Thyroid gland (tissue), 4 donors: ENCODE measurements around the gene PSMB8. TPM values are rescaled to one million over a fixed set of nuclear protein-coding genes. Genes with fewer than 3 reads are reported as not detected.

Experiments used
- DNase-seq, 2 donors: peaks; one replicate each; pipeline ENCODE4 v3.0.0-alpha.2; 2019
- H3K27ac ChIP-seq, 3 donors: fragments of 200-600 bp; sonication (generic); 1 replicate in 2 of 3; 2 replicates in 1 of 3; pipeline ENCODE4 v1.5.1; 2016 to 2019; ENCODE audit warnings: mild to moderate bottlenecking in 1 of 3, moderate library complexity in 1 of 3
- H3K27me3 ChIP-seq: fragments of 200-600 bp; sonication (generic); one replicate; pipeline ENCODE4 v1.5.1; 2019
- H3K36me3 ChIP-seq, 2 donors: fragments of 200-600 bp; sonication (generic); one replicate each; pipeline ENCODE4 v1.5.1; 2016 to 2019
- H3K4me1 ChIP-seq, 2 donors: fragments of 200-600 bp; sonication (generic); one replicate each; pipeline ENCODE4 v1.5.1; 2017 to 2019
- H3K4me3 ChIP-seq, 3 donors: fragments of 200-600 bp; sonication (generic); replicated peaks in 1 of 3; 1 replicate in 2 of 3; 2 replicates in 1 of 3; pipeline ENCODE4 v1.5.1; 2016; ENCODE audit warnings: mild to moderate bottlenecking in 1 of 3
- H3K9me3 ChIP-seq: fragments of 200-600 bp; sonication (generic); one replicate; pipeline ENCODE4 v1.5.1; 2017
- CTCF ChIP-seq, 6 experiments: fragments of 200-600 bp in 3 of 6; fragments of 450-650 bp in 3 of 6; sonication (generic) in 3 of 6; IDR thresholded peaks; one replicate each; pipeline ENCODE4 v1.5.1; 2016 to 2019; ENCODE audit warnings: antibody characterized with exemption in 6 of 6, mild to moderate bottlenecking in 2 of 6, inconsistent platforms in 1 of 6, moderate library complexity in 1 of 6
- POLR2A ChIP-seq, 2 donors: fragments of 450-650 bp; IDR thresholded peaks; one replicate each; pipeline ENCODE4 v1.6.1; 2017; ENCODE audit warnings: antibody characterized with exemption in 2 of 2, mild to moderate bottlenecking in 2 of 2, moderate library complexity in 1 of 2
- WGBS, 2 donors: methylation state at CpG; one replicate each; pipeline ENCODE4 v1.1.5; 2017; 5-methylcytosine and 5-hydroxymethylcytosine counted together
- intact Hi-C: fragments of 100-400 bp; cut with DNase I; formaldehyde crosslinking; loops from one replicate; pipeline ENCODE4 v1.15.1; 2023
- total RNA-seq, 4 donors: library from RNA; depleted of rRNA; stranded (reverse); fragments of >200 nt; gene quantifications; one replicate each; pipeline ENCODE4 v1.2.3, GENCODE V29; 2016

The PSMB8 gene
- total RNA-seq, 4 donors from 2014 or later = 27.1 to 46.1 (median 36.3) TPM

GRCh38 chr6:32833664-32834063 is 10.2 kb downstream of the PSMB8 start:
- Histone ChIP-seq H3K27me3 (no peaks in the 10 kb centered on the region), H3K36me3 (no peaks in the 10 kb centered on the region), H3K4me3 (no peak overlapping the region), H3K27ac (no peak overlapping the region), H3K9me3 (no peaks in the 10 kb centered on the region), H3K4me1 (peaks cover 6 to 17% of the 10 kb centered on the region in 2 donors)
- intact Hi-C loops = no loop called here
- TF ChIP-seq CTCF (IDR thresholded peaks at IDR 0.05) = no peak
- no peak for TF ChIP-seq POLR2A (IDR thresholded peaks at IDR 0.05)
- 85 to 90% methylated on average over 5 of the region's 5 CpGs for WGBS, 2 donors
- no peak for DNase-seq

- no peak for TF ChIP-seq CTCF (IDR thresholded peaks at IDR 0.05)
- no peak for TF ChIP-seq POLR2A (IDR thresholded peaks at IDR 0.05)
- 76% methylated on average over 13 of the region's 13 CpGs for WGBS, 2 donors
- Histone ChIP-seq H3K4me1 (peaks cover 1 to 12% of the 10 kb centered on the region in 2 donors), H3K36me3 (no peaks in the 10 kb centered on the region), H3K4me3 (no peak overlapping the region), H3K27me3 (no peaks in the 10 kb centered on the region), H3K27ac (no peak overlapping the region), H3K9me3 (no peaks in the 10 kb centered on the region)
- intact Hi-C loops = no loop called here
- DNase-seq = no peak
Measured at GRCh38 chr6:32832535-32832934, 11.3 kb downstream of the PSMB8 start.

GRCh38 chr6:32830936-32831335 is 12.9 kb downstream of the PSMB8 start:
- no peaks in the 10 kb centered on the region for H3K27me3 ChIP-seq
- TF ChIP-seq POLR2A (IDR thresholded peaks at IDR 0.05) (no peak), CTCF (IDR thresholded peaks at IDR 0.05) (no peak)
- 28 to 30% methylated on average over 5 of the region's 5 CpGs for WGBS, 2 donors
- no peak overlapping the region for H3K4me3 ChIP-seq
- H3K36me3 ChIP-seq = no peaks in the 10 kb centered on the region
- DNase-seq = peak; percentile 66 to 72
- no peaks in the 10 kb centered on the region for H3K9me3 ChIP-seq
- H3K27ac ChIP-seq = no peak overlapping the region
- peaks cover 0 to 9% of the 10 kb centered on the region in 2 donors for H3K4me1 ChIP-seq
- intact Hi-C loops = no loop called here

- H3K27ac ChIP-seq = no peak overlapping the region
- WGBS, 2 donors = 96 to 99% methylated on average over 5 of the region's 5 CpGs
- no peak overlapping the region for H3K4me3 ChIP-seq
- no peaks in the 10 kb centered on the region for H3K36me3 ChIP-seq
- H3K27me3 ChIP-seq = no peaks in the 10 kb centered on the region
- DNase-seq = no peak
- TF ChIP-seq CTCF (IDR thresholded peaks at IDR 0.05) (no peak), POLR2A (IDR thresholded peaks at IDR 0.05) (no peak)
- H3K4me1 ChIP-seq = peaks cover 0 to 9% of the 10 kb centered on the region in 2 donors
- H3K9me3 ChIP-seq = no peaks in the 10 kb centered on the region
- intact Hi-C loops = no loop called here
Measured at GRCh38 chr6:32830017-32830416, 13.8 kb downstream of the PSMB8 start.

GRCh38 chr6:32829495-32829894 is 14.4 kb downstream of the PSMB8 start:
- WGBS, 2 donors = 73 to 74% methylated on average over 7 of the region's 7 CpGs
- Histone ChIP-seq H3K4me1 (peaks cover 0 to 9% of the 10 kb centered on the region in 2 donors), H3K9me3 (no peaks in the 10 kb centered on the region), H3K27me3 (no peaks in the 10 kb centered on the region), H3K27ac (no peak overlapping the region), H3K36me3 (no peaks in the 10 kb centered on the region), H3K4me3 (no peak overlapping the region)
- intact Hi-C loops = no loop called here
- TF ChIP-seq POLR2A (IDR thresholded peaks at IDR 0.05) = no peak
- TF ChIP-seq CTCF (IDR thresholded peaks at IDR 0.05) = no peak
- DNase-seq = no peak
